ENCODE results near the gene TSC22D1. TPM values are rescaled to one million over a fixed set of nuclear protein-coding genes. Genes with fewer than 3 reads are reported as not detected.
A peak's percentile ranks its signal among the peaks of the same experiment; 100 is the strongest.

Gene TSC22D1
- total and polyA plus RNA-seq, 4 donors = 21.0 to 43.5 (median 37.0) TPM

- whole genome bisulfite sequencing = 84% methylated on average over 15 of the region's 15 CpGs
- Histone ChIP-seq H3K36me3 (ENCODE audit: control insufficient read depth in 4 of 4, insufficient read depth in 3 of 4, low read depth in 1 of 4, low read length in 3 of 4) (peaks cover 7 to 10% (median 9%) of the 10 kb centered on the region in 4 donors), H3K9ac (ENCODE audit: low read depth in 1 of 2, low read length in 2 of 2) (peak overlapping the region; percentile 15 to 98), H3K4me1 (ENCODE audit: control insufficient read depth in 4 of 4, insufficient read depth in 4 of 4, low read length in 3 of 4) (peaks cover 3 to 19% (median 15%) of the 10 kb centered on the region in 4 donors), H3K27me3 (ENCODE audit: control insufficient read depth in 4 of 4, insufficient read depth in 4 of 4, low read length in 3 of 4) (no peaks in the 10 kb centered on the region), H3K4me3 (ENCODE audit: low read depth in 1 of 3, low read length in 3 of 3) (peak overlapping the region; percentile 9 to 88 (median 79)), H3K27ac (ENCODE audit: low read depth in 1 of 2, low read length in 2 of 2) (peak overlapping the region; percentile 87 to 98), H3K9me3 (ENCODE audit: control insufficient read depth in 4 of 4, low read length in 3 of 4) (no peaks in the 10 kb centered on the region)
- TF ChIP-seq ZBTB33 (IDR thresholded peaks at IDR 0.05) (no peak), REST (IDR thresholded peaks at IDR 0.05) (no peak), ATF3 (IDR thresholded peaks at IDR 0.05) (no peak)
- no peak for DNase-seq (ENCODE audit: low spot score)
Measured at GRCh38 chr13:44433863-44434765, 142.0 kb downstream of the TSC22D1 start.

GRCh38 chr13:44432650-44433049, 143.5 kb downstream of the TSC22D1 start:
- peaks cover 3 to 16% (median 13%) of the 10 kb centered on the region in 4 donors for H3K4me1 ChIP-seq (ENCODE audit: control insufficient read depth in 4 of 4, insufficient read depth in 4 of 4, low read length in 3 of 4)
- no peaks in the 10 kb centered on the region for H3K27me3 ChIP-seq (ENCODE audit: control insufficient read depth in 4 of 4, insufficient read depth in 4 of 4, low read length in 3 of 4)
- 83% methylated on average over 5 of the region's 5 CpGs for WGBS
- TF ChIP-seq RAD21 (IDR thresholded peaks at IDR 0.05) (peak in 1 of 2 donors; percentile 4), FOXA2 (IDR thresholded peaks at IDR 0.05) (no peak)
- H3K4me3 ChIP-seq (ENCODE audit: low read depth in 1 of 3, low read length in 3 of 3) = no peak overlapping the region
- H3K27ac ChIP-seq (ENCODE audit: low read depth in 1 of 2, low read length in 2 of 2) = no peak overlapping the region
- no peaks in the 10 kb centered on the region for H3K9me3 ChIP-seq (ENCODE audit: control insufficient read depth in 4 of 4, low read length in 3 of 4)
- no peak overlapping the region for H3K9ac ChIP-seq (ENCODE audit: low read depth in 1 of 2, low read length in 2 of 2)
- no peak for DNase-seq (ENCODE audit: low spot score)
- H3K36me3 ChIP-seq (ENCODE audit: control insufficient read depth in 4 of 4, insufficient read depth in 3 of 4, low read depth in 1 of 4, low read length in 3 of 4) = peaks cover 7 to 10% (median 9%) of the 10 kb centered on the region in 4 donors

GRCh38 chr13:44431150-44431549, 145.0 kb downstream of the TSC22D1 start:
- no peak overlapping the region for H3K4me3 ChIP-seq (ENCODE audit: low read depth in 1 of 3, low read length in 3 of 3)
- no peak overlapping the region for H3K9ac ChIP-seq (ENCODE audit: low read depth in 1 of 2, low read length in 2 of 2)
- no peaks in the 10 kb centered on the region for H3K27me3 ChIP-seq (ENCODE audit: control insufficient read depth in 4 of 4, insufficient read depth in 4 of 4, low read length in 3 of 4)
- WGBS = 66% methylated on average over 4 of the region's 4 CpGs
- peaks cover 3 to 12% (median 9%) of the 10 kb centered on the region in 4 donors for H3K4me1 ChIP-seq (ENCODE audit: control insufficient read depth in 4 of 4, insufficient read depth in 4 of 4, low read length in 3 of 4)
- no peak for DNase-seq (ENCODE audit: low spot score)
- no peaks in the 10 kb centered on the region for H3K9me3 ChIP-seq (ENCODE audit: control insufficient read depth in 4 of 4, low read length in 3 of 4)
- no peak overlapping the region for H3K27ac ChIP-seq (ENCODE audit: low read depth in 1 of 2, low read length in 2 of 2)
- H3K36me3 ChIP-seq (ENCODE audit: control insufficient read depth in 4 of 4, insufficient read depth in 3 of 4, low read depth in 1 of 4, low read length in 3 of 4) = peaks cover 7 to 10% (median 9%) of the 10 kb centered on the region in 4 donors
- TF ChIP-seq FOXA1 (IDR thresholded peaks at IDR 0.05) (no peak), YY1 (IDR thresholded peaks at IDR 0.05) (no peak), SP1 (IDR thresholded peaks at IDR 0.05) (peak; percentile 46), HNF4G (IDR thresholded peaks at IDR 0.05) (peak; percentile 70), TAF1 (conservative IDR thresholded peaks at IDR 0.05) (no peak), ZBTB33 (IDR thresholded peaks at IDR 0.05) (no peak), FOXA2 (IDR thresholded peaks at IDR 0.05) (no peak), RAD21 (IDR thresholded peaks at IDR 0.05) (peak; percentile 13 to 58), MAX (IDR thresholded peaks at IDR 0.05) (no peak), REST (IDR thresholded peaks at IDR 0.05) (no peak), ATF3 (IDR thresholded peaks at IDR 0.05) (no peak), GABPA (IDR thresholded peaks at IDR 0.05 in 1 of 2, conservative IDR thresholded peaks at IDR 0.05 in 1 of 2) (no peak)
